ENCODE measurements around the gene PTPRM.

The PTPRM gene

GRCh38 chr18:7590826-7591560 is 23.9 kb downstream of the PTPRM start:
- no peak overlapping the region for H3K4me3 ChIP-seq (ENCODE audit: low read depth, low read length)
- no peak for TF ChIP-seq CTCF (IDR thresholded peaks at IDR 0.05; ENCODE audit: low read depth, low read length)

GRCh38 chr18:7592305-7593071 is 25.4 kb downstream of the PTPRM start:
- TF ChIP-seq CTCF (IDR thresholded peaks at IDR 0.05; ENCODE audit: low read depth, low read length): no peak
- no peak overlapping the region for H3K4me3 ChIP-seq (ENCODE audit: low read depth, low read length)

GRCh38 chr18:7593218-7593819 is 26.2 kb downstream of the PTPRM start:
- TF ChIP-seq CTCF (IDR thresholded peaks at IDR 0.05; ENCODE audit: low read depth, low read length): no peak
- H3K4me3 ChIP-seq (ENCODE audit: low read depth, low read length): no peak overlapping the region

- TF ChIP-seq CTCF (IDR thresholded peaks at IDR 0.05; ENCODE audit: low read depth, low read length): no peak
- H3K4me3 ChIP-seq (ENCODE audit: low read depth, low read length): no peak overlapping the region
Observed at GRCh38 chr18:7596147-7596546, 29.0 kb downstream of the PTPRM start.

- no peak overlapping the region for H3K4me3 ChIP-seq (ENCODE audit: low read depth, low read length)
- no peak for TF ChIP-seq CTCF (IDR thresholded peaks at IDR 0.05; ENCODE audit: low read depth, low read length)
Observed at GRCh38 chr18:7597500-7597899, 30.4 kb downstream of the PTPRM start.

GRCh38 chr18:7598167-7599047 is 31.3 kb downstream of the PTPRM start:
- H3K4me3 ChIP-seq (ENCODE audit: low read depth, low read length): no peak overlapping the region
- no peak for TF ChIP-seq CTCF (IDR thresholded peaks at IDR 0.05; ENCODE audit: low read depth, low read length)

Measured in WI38 (cell line).